HG02678 (cell line): ENCODE results near the gene ALKAL2.

Experiments
- ATAC-seq: cut with Tn5 transposase; IDR thresholded peaks from one replicate; pipeline ENCODE4 v1.9.1; 2021; ENCODE audit warnings: mild to moderate bottlenecking, moderate library complexity; ENCODE audit not compliant: unreplicated experiment

The ALKAL2 gene

DNA sequence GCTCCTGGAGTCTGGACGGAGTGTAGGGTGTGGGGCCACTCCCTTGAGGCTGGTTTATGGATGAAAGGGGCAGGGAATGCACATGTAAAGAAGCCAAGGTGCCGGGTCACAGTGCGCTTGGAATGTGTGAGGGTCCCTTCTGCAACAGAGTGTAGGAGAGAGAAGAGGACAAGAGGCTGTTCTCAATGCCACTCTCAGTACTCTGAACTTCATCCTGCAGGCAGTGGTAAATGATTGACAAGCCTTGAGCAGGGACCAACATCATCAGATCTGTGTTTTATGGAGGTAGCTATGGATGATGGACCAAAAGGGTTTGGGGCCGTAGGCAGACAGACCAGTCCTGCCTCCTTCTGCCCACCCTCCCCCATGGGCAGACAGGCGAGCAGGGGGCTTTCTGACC is 7.2 kb upstream of the ALKAL2 start:
- ATAC-seq, result no peak

DNA sequence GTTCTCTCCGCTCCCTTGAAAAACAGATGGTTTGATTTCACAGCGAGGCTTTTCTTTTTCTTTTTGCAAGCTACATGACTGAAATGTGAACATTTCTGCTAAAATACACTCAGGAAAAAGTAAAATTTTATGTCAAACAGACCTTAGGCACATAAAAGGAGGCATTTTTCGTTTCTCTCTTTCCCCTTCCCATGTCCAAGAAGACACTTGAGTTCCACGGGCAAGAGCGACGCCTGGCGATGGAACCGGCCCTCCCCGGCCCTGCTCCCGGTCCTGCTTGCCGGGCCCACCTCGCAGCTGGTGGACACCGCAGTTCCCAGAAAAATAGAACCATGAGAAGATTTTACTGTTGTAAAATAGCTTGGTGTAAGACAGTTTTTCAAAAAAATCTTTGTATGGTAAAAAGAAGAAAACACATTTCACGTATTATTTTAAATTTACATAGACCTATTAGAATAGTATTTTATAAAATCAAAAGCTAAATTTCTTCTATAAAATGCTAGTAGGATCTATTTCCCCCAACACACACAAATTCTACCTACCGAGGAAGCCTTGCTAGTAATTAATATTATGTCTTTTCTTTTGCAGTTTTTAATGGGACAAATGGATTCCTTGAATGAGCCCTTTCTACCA is 2.3 kb upstream of the ALKAL2 start:
- ATAC-seq, result no peak

DNA sequence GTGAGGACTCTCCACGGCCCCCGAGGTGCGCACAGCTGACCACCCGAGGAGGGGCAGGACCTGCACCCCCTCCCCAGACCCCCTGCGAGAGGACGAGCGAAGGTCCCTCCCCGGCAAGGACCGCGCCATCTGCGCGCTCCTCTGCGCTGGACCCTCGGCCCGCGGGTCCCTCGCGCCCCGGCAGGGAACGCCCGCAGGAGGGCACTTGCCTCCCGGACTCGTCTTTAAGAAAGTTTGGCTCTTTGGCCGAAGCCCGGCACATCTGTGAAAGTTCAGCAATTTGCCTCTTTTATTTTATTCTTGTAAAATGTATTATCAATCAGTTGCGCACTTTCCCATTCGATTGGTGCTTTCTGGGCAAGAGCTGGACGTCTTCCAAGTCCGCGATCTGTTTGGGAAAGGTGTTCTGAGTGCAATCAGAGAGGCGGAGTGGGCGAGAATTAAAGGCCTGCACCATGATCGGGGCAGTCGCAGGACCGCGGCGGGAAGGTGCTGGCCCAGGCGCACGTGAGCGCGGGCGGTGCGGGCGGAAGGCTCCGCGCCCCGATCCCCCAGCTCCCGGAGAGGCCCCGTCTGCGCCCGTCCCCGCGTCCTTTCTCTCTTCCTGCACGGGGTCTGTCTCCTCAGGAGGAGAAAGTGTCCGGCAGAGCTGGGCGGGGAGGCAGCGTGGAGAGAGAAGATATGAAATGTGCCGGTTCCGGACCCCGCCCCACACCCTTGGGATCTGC is 1.6 kb upstream of the ALKAL2 start:
- ATAC-seq, result no peak

DNA sequence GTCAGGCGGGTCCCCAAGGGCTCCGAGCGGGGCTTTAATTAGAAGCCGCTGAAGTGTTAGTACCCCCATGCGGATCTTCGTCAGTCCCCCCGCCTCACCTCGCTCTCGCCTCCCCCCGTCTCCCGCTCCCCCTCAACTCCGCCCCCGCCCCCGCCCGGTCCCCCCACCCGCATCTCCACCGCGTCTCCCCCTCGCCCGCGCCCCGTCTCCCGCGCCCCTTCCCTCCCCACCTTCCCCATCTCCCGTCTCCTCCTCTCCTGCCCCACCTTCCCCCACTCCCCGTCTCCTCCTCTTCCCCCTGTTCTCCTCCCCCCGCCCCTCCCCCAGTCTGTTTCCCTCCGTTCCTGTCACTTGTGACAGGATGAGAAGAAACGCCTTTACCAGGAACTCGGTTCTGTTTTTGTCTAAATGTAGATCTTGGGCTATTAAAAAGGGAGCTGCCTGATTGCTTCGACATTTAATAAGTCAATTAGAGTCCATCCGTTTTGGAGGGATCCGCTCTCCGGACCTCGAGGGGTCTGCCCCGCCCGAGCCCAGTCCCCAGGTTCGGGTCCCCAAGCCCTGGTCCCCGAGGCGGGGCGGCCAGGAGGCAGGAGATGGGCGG is 969 bp upstream of the ALKAL2 start:
- ATAC-seq, result no peak

DNA sequence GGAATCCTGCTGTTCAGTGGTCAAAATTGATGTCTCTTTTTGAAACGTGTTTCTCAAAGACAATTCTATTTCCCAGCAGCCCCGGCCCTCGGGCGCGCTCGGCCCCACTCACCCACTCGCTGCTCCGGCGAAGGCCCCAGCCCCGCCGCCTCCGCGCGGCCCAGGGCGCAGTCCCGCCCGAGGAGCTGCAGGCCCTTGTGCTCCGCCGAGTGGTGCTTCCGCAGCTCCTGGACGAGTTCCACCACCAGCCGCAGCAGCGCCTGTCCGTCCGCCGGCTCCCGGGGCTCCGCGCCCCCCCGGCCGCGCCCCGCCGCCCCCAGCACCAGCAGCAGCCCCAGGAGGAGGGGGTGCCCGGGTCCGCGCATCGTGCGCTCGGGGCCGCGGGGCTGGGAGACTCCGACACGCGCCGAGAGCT is 413 bp downstream of the ALKAL2 start:
- no peak for ATAC-seq

DNA sequence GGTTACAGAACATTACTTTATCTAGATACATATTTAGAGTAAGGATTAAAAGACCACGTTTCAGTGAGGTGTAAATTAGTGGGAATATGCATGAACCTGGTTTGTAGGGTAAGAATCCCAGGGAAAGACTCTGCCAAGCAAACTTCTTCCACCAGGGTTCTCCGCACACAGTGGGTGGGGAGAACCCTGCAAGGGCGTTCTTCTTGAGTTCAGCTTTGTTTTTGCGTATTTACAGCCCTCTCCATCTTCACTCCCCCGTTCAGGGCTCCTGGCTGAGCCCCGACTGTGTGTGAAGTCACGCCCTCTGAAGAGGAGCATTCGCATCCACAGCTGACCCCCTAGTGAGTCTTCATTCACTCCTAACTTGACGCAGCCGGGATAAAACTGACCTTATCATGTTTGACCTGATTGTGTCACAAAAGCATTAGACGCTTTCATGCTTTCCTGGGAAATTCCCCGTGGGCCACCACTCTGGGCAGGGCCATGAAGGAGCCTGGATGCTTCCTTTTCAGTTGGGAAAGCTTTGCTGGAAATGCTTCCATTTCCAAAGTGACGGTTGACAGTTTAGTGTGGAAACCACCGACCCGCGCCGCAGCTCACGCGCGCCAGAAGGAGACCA is 1.0 kb downstream of the ALKAL2 start:
- no peak for ATAC-seq

DNA sequence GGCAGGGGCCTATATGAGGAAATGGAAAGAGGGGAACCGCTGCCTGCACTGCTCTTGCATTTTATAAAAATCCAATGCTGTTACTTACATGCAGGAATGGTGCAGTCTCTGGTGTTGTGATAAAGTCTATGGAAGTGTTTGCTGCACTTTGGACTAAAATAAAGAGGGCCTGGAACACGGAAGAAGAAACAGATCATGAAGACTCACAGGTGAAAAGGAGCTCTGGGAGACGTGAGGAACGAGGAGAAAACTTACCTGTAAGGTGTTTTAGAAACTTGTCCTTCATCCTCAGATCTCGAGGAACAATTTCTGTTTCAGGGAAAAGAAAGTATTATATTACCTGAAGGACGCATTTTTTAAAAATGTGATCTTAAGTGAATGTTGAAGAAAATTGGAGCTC is 1.9 kb downstream of the ALKAL2 start:
- no peak for ATAC-seq

DNA sequence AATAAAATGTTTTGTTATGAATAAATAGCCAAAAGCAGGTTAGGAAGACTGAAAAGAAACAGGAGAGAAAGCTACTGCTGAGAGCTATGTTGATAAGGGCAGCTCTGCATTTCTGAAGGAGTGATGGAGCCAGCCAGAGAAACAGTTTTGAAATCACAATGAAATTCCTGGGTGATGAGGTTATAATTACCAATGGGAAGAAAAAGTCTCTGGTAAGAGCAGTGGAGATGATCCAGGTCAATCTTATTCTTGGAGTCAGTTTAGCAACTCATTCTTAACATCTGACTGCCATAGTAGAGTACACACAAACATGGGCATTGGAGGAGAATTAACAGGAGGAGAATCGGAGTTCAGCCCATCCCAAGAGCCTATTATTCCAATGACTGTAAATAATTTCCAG is 2.4 kb downstream of the ALKAL2 start:
- no peak for ATAC-seq

DNA sequence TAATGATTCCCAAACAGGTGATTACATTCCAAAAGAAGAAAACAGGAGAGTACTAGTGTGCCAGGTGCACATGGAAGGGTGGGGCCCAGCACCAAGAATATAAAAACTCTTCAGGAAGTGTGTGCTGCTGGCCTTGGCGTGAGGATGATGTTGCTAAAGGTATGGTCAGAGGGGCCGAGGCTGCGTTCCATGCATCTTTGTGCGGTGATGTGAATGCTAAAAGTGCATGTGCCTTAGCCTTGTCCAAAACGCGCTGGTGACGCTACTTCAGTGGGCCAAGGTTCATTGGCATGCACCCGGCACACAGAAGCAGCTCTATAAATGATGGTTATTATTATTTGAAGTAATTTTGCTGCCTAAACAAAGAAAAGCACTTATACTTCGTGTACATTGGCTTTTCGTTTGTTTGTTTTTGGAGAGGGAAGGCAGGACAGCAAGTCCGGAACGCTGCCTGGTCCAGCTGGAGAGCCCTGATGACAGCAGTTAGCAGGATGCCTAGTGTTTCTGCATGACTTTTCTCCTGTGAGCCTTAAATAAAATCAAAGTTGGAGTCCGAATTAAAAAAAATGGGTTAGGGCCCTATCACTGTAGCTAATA is 2.9 kb downstream of the ALKAL2 start:
- no peak for ATAC-seq

DNA sequence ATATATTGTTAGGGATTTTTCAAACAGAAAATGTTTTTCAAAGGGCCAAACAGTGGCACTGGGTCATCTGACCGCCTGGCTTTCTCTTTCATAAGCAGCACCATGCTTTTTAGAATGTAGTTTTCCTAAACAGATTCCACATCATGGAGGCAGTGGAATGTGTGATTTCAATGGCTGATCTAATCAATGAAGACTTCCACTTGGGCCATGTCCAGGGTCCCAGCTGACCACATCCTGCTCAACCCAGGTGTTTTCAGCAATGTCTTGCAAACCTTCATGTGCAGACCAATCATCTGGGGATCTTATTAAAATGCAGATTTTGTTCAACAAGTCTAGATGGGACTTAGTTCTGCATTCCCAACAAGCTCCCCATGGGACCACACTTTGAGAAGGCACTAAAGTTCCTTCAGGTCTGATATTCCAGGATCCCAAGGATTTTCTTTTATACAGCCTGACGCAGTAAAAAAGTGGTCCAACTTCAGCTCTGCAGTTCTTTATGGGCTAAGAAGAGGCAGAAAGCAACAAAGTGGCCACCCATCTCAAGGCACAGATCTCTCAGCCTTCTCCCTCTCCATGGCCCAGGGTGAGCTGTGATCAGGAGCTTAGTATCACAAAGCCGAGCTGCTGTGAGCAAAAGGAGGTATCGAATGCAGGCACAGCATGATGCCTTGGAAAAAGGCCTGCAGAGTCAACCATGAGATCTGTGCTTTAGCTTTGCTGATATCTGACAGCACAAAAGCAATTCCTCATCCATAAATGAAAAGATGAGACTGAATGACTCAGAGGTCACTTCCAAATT is 3.7 kb downstream of the ALKAL2 start:
- ATAC-seq, result no peak

DNA sequence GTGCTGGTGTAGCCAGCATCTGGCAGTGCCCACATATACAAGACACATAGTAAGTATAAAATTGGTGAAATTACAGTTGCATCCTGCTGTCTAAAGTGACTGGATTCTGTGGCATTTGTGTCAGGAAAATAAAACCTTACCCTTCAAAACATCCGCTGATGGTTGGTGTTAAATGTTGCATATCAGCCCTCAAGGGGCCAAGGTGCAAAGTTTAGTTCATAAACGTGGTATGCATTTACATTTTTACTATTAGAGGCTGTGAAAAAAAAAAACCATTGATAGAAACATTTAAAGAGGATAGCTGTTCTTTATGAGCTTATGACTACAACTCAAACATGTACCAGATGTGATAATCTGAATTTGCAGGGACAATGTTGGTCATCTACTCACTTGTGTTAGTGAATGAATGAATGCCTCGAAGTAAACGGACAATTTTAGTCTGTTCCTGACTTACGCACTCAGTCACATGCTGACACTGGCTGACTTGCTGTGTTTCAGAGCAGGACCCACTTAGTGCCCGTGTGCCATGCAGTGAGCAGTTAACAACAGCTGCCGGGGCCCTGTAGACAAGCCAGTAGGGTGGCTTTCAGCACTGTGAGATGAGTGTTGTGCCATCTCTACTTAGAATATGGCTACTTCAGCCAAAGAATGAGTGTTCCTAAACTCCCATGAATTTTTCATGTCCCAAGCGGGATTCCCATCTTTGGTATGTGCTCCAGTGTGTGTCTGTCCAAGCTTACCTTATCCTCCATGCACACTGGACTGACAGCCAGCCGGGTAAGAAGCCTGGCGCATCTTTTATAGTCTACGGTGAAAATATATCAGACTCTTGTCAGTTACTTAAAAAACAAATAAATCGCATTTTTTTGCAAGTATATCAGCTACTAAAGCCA is 5.3 kb downstream of the ALKAL2 start:
- ATAC-seq, result no peak

DNA sequence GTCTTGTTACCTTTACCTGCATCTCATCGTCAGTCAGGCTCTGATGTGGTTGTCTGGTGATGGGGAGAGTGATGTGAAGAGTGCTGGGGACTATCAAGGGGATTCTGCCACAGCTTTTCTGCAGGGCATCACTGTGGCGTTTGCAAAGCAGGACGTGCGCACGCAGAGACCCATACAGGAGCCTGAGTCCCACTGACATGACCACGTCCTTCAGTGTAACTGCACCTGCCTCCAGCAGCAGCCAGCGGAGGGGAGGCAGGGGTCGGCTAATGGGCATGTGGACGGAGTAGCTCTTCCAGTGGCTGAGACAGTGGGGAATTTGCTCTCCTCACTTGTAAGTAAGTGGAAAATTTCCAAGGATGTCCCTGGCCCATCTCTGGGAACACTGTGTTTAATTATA is 6.5 kb downstream of the ALKAL2 start:
- ATAC-seq, result no peak

DNA sequence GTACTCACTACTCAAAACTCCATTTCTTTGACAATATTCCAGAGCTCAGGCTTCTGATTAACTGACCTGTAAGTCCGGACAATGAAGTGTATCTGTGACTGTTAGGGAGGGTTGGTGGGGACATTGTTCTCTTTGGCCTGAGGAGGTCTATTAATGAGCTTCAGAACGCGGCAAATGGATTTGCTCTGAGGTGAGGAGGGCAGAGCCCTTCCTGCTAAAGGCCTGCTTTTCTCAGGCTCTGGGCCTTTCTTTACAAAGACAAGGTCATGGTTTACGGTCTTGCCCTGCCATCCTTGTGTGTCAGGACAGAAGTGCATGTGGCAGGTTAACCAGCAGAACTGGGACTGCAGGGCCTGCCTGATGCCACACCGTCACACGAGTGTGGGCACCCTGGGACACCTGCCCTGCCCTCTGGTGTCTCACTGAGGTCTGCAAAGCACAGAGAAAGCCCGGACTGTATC is 7.2 kb downstream of the ALKAL2 start:
- no peak for ATAC-seq

DNA sequence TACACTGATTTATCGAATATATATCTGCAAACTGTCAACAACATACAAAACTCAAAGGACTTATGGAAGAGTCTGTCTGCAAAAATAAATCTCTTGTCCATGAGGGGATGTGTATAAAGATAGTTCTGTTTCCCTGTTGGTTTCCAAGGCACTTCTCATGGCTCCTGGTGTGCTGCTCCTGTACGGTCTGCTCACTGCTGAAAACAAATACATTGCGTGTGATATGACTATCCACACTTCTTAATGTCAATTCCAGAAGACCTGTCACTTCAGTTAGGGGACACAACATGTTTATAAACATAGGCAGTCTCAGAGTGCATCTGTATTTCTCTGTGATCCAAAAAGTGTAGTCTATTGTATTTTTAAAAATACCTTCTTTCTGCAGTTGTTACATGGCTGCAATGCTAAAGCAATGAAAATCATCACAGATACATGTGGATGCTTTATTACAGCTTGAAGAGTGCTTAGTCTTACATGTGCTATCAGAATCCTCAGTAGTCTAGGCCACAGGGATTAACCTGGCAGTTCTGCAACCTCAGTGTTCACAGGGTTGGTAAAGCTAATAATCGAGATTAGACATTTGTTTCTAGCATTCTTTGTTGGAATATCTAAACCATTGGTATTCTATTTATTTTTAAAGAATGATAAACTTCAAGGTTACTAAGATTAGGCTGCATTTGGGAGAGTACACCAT is 7.8 kb downstream of the ALKAL2 start:
- ATAC-seq, result no peak

DNA sequence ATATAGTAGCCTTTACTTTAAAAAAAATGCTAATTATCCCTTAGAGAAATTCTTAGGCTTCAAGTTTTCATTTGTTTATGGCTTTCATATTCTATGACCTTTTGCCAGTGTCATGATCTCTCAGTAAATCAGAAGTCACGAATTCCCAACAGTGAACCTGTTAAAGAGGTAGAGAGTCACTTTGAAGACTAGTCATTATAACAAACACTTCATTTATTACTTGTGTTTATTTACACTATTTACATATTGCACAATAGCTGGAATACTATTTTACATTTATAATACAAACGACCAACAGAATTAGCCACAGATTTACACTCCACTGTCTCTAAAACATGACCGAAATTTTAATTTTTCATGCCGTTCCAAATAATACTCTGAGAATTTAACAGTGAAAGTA is 8.5 kb downstream of the ALKAL2 start:
- ATAC-seq, result no peak

DNA sequence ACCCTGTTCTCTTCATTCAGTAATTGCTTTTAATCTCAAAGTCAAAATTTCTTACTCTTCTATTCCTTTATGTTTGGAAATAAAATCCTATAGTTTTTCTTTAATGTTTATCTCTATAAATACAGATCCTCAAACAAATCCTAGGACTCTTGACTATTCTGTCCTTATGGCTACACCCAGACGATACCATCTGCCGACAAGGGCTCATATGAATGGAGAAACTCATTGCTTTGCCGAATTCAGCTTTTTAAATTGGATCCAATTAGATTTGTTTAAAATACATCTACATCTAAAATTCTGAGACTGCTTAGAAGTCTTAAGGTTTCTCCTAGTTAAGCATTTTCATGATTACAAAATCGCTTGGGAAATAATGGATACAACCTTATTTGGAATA is 9.0 kb downstream of the ALKAL2 start:
- ATAC-seq, result no peak

DNA sequence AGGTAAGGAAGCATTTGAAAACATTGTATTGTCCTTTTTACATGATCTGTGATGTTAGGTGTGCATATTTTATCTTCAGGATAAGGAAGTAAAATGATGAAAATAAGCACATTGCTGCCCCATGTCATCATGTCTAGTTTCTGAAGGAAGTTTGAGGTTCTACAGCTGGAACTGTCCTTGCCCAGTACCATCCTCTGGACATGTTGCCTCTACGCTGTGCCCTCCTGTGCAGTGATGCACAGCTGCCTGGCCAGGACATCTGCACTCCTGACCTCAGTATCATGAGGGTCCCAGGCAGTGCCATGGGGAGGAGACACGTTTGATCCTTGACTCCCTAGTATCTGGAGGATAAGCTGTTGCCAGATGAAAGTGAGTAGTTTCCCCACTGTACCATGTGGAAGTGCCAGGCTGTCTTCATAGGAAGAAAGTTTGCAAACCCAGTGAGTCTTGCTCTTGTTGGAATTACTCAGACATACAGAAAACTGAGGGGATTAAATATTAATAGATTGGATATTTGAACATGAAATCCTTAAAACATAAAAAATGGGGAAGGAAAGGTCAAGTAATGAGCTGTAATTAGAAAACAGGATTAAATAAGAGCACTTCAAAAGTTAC is 9.5 kb downstream of the ALKAL2 start:
- ATAC-seq, result no peak

DNA sequence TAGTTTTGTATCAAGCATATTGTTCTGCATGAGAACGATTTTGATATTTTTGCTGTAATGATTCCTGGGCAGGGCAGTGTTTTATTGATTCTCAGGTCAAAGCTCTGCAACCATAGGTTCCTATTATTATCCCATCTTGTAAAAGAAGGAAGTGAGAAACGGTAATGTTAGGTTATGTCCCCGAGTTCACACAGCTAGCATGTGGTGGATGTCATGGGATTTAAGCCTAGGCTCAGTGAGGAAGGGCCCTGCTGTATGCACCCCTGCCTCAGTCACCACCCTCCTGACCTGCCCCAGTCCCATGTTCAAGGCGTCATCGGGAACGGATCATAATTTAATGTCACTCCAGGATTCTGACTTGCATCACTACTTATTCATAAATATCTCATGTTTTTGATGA is 12.4 kb downstream of the ALKAL2 start:
- peak; percentile 93 for ATAC-seq

DNA sequence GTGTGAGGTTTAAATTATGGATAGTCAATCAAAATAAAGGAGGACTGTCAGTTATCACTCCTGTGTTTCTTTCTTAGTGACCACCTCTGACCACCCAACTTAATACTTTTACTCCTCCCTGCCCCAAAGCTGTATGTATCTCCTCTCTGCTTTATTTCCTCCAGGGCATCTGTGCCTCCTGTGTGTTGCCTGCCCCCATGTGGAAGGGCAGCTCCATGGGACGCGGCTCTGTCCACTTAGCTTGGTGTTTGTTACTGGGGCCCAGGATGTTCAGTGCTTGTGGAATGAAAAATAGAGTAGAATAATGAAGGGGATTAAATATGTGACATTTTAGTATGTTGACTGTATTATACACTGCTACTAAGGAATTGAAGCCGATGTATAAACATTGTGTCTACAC is 13.4 kb downstream of the ALKAL2 start:
- no peak for ATAC-seq
